Measurements from ENCODE around the gene TMEM143.

GRCh38 chr19:48382286-48382685 lies 18.5 kb upstream of the TMEM143 start:
- no peak for TF ChIP-seq YY1 (IDR thresholded peaks at IDR 0.05; ENCODE audit: insufficient read depth, insufficient read length)
- TF ChIP-seq SUZ12 (IDR thresholded peaks at IDR 0.05; ENCODE audit: extremely low read depth, insufficient read depth, insufficient read length), result no peak
- no peak for TF ChIP-seq ZNF274 (IDR thresholded peaks at IDR 0.05; ENCODE audit: low read depth, low read length)

Data from NT2/D1 (cell line).